Measurements from ENCODE around the gene OAT. TPM values are rescaled to one million over a fixed set of nuclear protein-coding genes. Genes with fewer than 3 reads are reported as not detected.
"Not testable (repeated sequence)": the region's sequence is repeated elsewhere in the genome, so short reads cannot be mapped to it uniquely, and the experiment has no call there.

OAT gene
- total RNA-seq, 2 experiments from 2014 or later: 25.3 to 28.0 TPM

DNA sequence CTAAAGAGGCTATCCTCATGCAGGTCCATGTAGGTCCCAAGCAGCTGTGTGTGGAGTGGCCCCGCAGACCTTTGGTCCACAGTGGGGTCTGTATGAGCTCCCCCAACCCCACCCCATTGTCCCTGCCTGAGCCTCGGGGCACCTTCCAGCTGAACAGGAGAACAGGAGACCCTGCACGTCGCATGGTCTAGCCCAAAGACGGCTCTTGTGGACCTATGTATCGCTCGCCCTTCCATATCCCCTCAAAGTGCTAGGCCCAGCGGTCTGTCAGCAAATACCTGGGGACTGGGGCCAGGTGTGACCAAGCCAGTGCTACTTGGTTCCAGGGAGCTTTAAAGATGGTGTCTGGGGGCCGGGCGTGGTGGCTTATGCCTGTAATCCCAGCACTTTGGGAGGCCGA is 43.0 kb downstream of the OAT start:
- DNase-seq (no peak), ATAC-seq (ENCODE audit: low read depth) (no peak)
- no peaks in the 10 kb centered on the region for H3K9me3 Mint-ChIP-seq
- no peaks in the 10 kb centered on the region for H3K36me3 Mint-ChIP-seq
- POLR2A ChIA-PET: no interaction called here
- H3K4me1 Mint-ChIP-seq: no peaks in the 10 kb centered on the region
- no peak overlapping the region for H3K27ac Mint-ChIP-seq
- H3K27me3 Mint-ChIP-seq: peaks cover 25% of the 10 kb centered on the region
- no peak overlapping the region for H3K4me3 Mint-ChIP-seq

- DNase-seq (no peak), ATAC-seq (ENCODE audit: low read depth) (no peak)
- Mint-ChIP-seq H3K27me3 (peaks cover 25% of the 10 kb centered on the region), H3K27ac (no peak overlapping the region), H3K9me3 (no peaks in the 10 kb centered on the region), H3K36me3 (no peaks in the 10 kb centered on the region), H3K4me3 (no peak overlapping the region), H3K4me1 (no peaks in the 10 kb centered on the region)
- POLR2A ChIA-PET: no interaction called here
Measured at GRCh38 chr10:124375353-124375614, 43.4 kb downstream of the OAT start.

DNA sequence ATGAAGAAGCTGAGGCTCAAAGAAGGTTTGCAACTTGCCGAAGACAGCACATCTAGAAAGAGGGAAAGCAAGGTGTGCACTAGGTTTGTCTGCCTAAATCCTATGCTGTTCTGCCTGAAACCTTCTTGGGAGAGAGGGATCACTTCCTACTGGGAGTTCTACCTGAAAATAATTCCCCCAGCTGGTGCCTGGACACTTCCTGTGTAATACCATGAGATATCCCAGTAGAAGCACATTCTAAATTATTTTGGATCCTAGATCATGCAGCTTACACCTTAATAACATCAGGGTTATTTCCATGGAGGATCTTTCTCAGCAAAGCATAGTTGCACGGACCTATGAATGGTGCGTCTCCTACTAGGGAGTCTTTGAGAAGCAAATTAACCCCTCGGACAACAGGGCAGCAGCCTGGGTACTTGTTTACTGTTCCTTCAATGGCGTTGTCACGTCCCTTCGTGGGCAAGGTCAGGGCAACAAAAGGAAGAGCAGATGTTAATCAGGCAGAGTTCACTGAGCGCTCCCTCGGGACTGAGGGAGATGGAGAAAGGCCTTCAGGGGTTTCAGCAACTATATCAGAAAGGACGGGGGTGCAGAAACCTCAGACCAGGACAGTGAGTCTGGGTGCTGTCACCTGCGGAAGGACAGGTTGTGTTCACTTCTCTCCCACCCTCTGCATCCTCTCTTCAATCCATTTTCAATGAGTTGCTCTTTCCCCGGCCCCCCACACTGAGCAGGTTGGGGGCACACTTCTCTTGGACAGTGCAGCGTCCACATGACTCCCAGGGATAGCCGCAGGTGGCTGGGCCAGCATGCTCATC is 44.0 kb downstream of the OAT start:
- Mint-ChIP-seq H3K27ac (no peak overlapping the region), H3K4me1 (no peaks in the 10 kb centered on the region), H3K9me3 (no peaks in the 10 kb centered on the region), H3K36me3 (no peaks in the 10 kb centered on the region), H3K4me3 (no peak overlapping the region), H3K27me3 (peaks cover 22% of the 10 kb centered on the region)
- ATAC-seq (ENCODE audit: low read depth) (no peak), DNase-seq (no peak)
- POLR2A ChIA-PET: no interaction called here

DNA sequence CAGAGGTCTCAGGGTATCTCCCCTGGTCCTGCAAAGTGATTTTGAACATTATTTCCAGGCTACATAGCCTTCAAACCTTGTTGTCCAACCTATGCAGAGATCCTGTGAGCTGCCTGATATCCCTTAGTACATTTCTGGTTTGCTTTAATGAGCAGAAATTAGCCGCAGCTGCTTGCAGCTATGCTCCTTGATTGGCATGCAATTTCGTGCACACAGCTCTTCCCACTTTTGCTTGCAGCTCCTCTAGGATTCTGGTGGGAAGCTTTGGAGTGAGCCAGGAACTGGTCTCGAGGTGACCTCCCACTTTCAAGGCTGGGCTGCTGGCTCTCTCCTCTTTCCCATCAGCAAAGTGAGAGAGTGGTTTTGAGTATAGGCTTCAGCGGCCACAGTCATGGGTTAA is 45.8 kb downstream of the OAT start:
- no peaks in the 10 kb centered on the region for H3K36me3 Mint-ChIP-seq
- POLR2A ChIA-PET: no interaction called here
- no peak overlapping the region for H3K4me3 Mint-ChIP-seq
- H3K27ac Mint-ChIP-seq: no peak overlapping the region
- H3K4me1 Mint-ChIP-seq: no peaks in the 10 kb centered on the region
- no peaks in the 10 kb centered on the region for H3K9me3 Mint-ChIP-seq
- no peak for ATAC-seq (ENCODE audit: low read depth)
- no peak for DNase-seq
- H3K27me3 Mint-ChIP-seq: peaks cover 19% of the 10 kb centered on the region

- POLR2A ChIA-PET: no interaction called here
- Mint-ChIP-seq H3K27ac (no peak overlapping the region), H3K4me3 (no peak overlapping the region), H3K36me3 (no peaks in the 10 kb centered on the region), H3K9me3 (no peaks in the 10 kb centered on the region), H3K27me3 (peaks cover 19% of the 10 kb centered on the region), H3K4me1 (peaks cover 6% of the 10 kb centered on the region)
- ATAC-seq (ENCODE audit: low read depth) (no peak), DNase-seq (no peak)
Measured at GRCh38 chr10:124370426-124370825, 48.3 kb downstream of the OAT start.

DNA sequence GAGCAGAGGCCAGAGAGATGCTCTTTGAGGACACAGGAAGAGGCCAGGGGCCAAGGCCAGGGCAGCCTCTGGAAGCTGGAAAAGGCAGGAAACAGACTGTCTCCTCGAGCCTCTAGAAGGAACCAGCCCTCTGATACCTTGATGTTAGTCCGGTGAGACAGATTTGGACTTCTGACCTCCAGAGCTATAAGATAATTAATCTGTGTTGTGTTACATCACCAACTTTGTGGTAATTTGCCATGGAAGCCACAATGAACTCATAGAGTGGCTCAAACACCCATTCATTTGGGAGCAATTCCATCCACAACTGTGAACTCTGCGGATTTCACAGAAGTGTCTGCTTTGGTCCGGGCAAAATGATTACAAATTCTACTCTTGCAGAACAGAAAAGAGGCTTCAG is 48.7 kb downstream of the OAT start:
- H3K27ac Mint-ChIP-seq: no peak overlapping the region
- ATAC-seq (ENCODE audit: low read depth): no peak
- POLR2A ChIA-PET: no interaction called here
- H3K4me3 Mint-ChIP-seq: no peak overlapping the region
- H3K9me3 Mint-ChIP-seq: no peaks in the 10 kb centered on the region
- peaks cover 19% of the 10 kb centered on the region for H3K27me3 Mint-ChIP-seq
- no peak for DNase-seq
- H3K4me1 Mint-ChIP-seq: peaks cover 6% of the 10 kb centered on the region
- no peaks in the 10 kb centered on the region for H3K36me3 Mint-ChIP-seq

DNA sequence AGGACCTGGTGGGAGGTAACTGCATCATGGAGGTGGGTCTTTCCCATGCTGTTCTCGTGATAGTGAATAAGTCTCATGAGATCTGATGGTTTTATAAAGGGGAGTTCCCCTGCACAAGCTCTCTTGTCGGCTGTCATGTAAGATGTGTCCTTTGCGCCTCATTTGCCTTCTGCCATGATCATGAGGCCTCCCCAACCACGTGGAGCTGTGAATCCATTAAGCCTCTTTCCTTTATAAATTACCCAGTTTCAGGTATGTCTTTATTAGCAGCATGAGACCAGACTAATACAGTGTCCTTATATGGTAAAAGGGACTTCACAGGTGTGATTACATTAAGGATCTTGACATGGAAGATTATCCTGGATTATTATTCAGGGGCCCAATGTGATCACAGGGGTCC is 49.2 kb downstream of the OAT start:
- DNase-seq; H3K9me3 Mint-ChIP-seq; H3K36me3 Mint-ChIP-seq; H3K4me3 Mint-ChIP-seq; H3K27ac Mint-ChIP-seq; ATAC-seq (ENCODE audit: low read depth); POLR2A ChIA-PET; H3K4me1 Mint-ChIP-seq: not testable (repeated sequence)
- peaks cover 19% of the 10 kb centered on the region for H3K27me3 Mint-ChIP-seq

GRCh38 chr10:124369066-124369465 is 49.7 kb downstream of the OAT start:
- H3K9me3 Mint-ChIP-seq: no peaks in the 10 kb centered on the region
- peaks cover 24% of the 10 kb centered on the region for H3K27me3 Mint-ChIP-seq
- no peaks in the 10 kb centered on the region for H3K36me3 Mint-ChIP-seq
- DNase-seq: no peak
- no peak overlapping the region for H3K27ac Mint-ChIP-seq
- no peak for ATAC-seq (ENCODE audit: low read depth)
- H3K4me3 Mint-ChIP-seq: no peak overlapping the region
- POLR2A ChIA-PET: no interaction called here
- peaks cover 6% of the 10 kb centered on the region for H3K4me1 Mint-ChIP-seq

GRCh38 chr10:124367936-124368335 is 50.8 kb downstream of the OAT start:
- H3K27ac Mint-ChIP-seq: no peak overlapping the region
- H3K27me3 Mint-ChIP-seq: peaks cover 24% of the 10 kb centered on the region
- no peaks in the 10 kb centered on the region for H3K36me3 Mint-ChIP-seq
- peaks cover 6% of the 10 kb centered on the region for H3K4me1 Mint-ChIP-seq
- POLR2A ChIA-PET: no interaction called here
- no peaks in the 10 kb centered on the region for H3K9me3 Mint-ChIP-seq
- DNase-seq (no peak), ATAC-seq (ENCODE audit: low read depth) (no peak)
- no peak overlapping the region for H3K4me3 Mint-ChIP-seq

- Mint-ChIP-seq H3K4me1 (peaks cover 6% of the 10 kb centered on the region), H3K36me3 (no peaks in the 10 kb centered on the region), H3K27me3 (peaks cover 23% of the 10 kb centered on the region), H3K9me3 (no peaks in the 10 kb centered on the region), H3K4me3 (no peak overlapping the region), H3K27ac (no peak overlapping the region)
- no peak for DNase-seq
- POLR2A ChIA-PET: no interaction called here
- ATAC-seq (ENCODE audit: low read depth): no peak
Measured at GRCh38 chr10:124367414-124367813, 51.3 kb downstream of the OAT start.

DNA sequence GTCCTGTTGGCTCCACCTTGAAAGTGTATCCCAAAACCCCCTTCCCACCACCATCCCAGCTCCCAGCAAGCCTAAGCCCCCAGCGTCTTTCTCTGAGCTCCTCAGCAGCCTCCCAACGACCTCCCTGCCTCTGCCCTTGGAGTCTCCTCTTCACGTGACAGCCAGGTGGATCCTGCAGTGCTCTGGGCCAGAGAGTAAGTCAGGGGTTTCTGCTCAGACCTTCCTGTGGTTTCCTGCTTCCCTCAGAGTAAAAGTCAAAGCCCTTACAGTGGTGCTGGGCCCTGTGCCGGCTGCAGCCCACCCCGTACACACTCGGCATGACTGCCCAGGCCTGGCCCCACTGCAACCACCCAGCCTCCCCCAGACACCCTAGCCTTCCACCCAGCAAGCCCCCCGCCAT is 51.9 kb downstream of the OAT start:
- H3K9me3 Mint-ChIP-seq: no peaks in the 10 kb centered on the region
- peaks cover 19% of the 10 kb centered on the region for H3K27me3 Mint-ChIP-seq
- H3K4me1 Mint-ChIP-seq: peaks cover 6% of the 10 kb centered on the region
- no peak overlapping the region for H3K4me3 Mint-ChIP-seq
- no peak overlapping the region for H3K27ac Mint-ChIP-seq
- DNase-seq (no peak), ATAC-seq (ENCODE audit: low read depth) (peak; percentile 22)
- no peaks in the 10 kb centered on the region for H3K36me3 Mint-ChIP-seq
- POLR2A ChIA-PET: no interaction called here

DNA sequence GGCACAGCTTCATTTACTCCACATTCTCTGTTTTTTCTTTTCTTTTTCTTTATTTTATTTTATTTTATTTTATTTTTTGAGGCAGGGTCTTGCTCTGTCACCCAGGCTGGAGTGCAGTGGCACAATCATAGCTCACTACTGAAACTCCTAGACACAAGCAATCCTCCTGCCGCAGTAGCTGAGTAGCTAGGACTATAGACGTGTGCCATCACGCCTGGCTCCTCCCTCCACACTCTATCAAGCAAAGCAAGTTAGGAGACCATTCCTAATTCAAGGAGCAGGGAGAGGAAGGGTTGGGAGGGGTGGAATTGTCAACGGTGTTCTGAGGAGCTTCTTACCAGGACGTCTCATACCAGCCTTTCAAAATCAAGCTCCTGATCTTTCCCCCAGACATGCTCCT is 52.4 kb downstream of the OAT start:
- DNase-seq (no peak), ATAC-seq (ENCODE audit: low read depth) (no peak)
- Mint-ChIP-seq H3K27me3 (peaks cover 17% of the 10 kb centered on the region), H3K4me3 (no peak overlapping the region), H3K4me1 (peaks cover 6% of the 10 kb centered on the region), H3K36me3 (no peaks in the 10 kb centered on the region), H3K9me3 (no peaks in the 10 kb centered on the region), H3K27ac (no peak overlapping the region)
- POLR2A ChIA-PET: no interaction called here

GRCh38 chr10:124364674-124365073 is 54.0 kb downstream of the OAT start:
- DNase-seq (no peak), ATAC-seq (ENCODE audit: low read depth) (no peak)
- Mint-ChIP-seq H3K9me3 (peaks cover 2% of the 10 kb centered on the region), H3K4me1 (peaks cover 6% of the 10 kb centered on the region), H3K36me3 (peaks cover under 1% of the 10 kb centered on the region), H3K27ac (no peak overlapping the region), H3K27me3 (peaks cover 5% of the 10 kb centered on the region), H3K4me3 (no peak overlapping the region)
- POLR2A ChIA-PET: no interaction called here

- ATAC-seq (ENCODE audit: low read depth) (no peak), DNase-seq (no peak)
- peaks cover 6% of the 10 kb centered on the region for H3K4me1 Mint-ChIP-seq
- peaks cover 1% of the 10 kb centered on the region for H3K36me3 Mint-ChIP-seq
- no peak overlapping the region for H3K27ac Mint-ChIP-seq
- peaks cover 12% of the 10 kb centered on the region for H3K27me3 Mint-ChIP-seq
- H3K9me3 Mint-ChIP-seq: peaks cover 2% of the 10 kb centered on the region
- H3K4me3 Mint-ChIP-seq: no peak overlapping the region
- POLR2A ChIA-PET: no interaction called here
Measured at GRCh38 chr10:124362568-124362967, 56.2 kb downstream of the OAT start.

DNA sequence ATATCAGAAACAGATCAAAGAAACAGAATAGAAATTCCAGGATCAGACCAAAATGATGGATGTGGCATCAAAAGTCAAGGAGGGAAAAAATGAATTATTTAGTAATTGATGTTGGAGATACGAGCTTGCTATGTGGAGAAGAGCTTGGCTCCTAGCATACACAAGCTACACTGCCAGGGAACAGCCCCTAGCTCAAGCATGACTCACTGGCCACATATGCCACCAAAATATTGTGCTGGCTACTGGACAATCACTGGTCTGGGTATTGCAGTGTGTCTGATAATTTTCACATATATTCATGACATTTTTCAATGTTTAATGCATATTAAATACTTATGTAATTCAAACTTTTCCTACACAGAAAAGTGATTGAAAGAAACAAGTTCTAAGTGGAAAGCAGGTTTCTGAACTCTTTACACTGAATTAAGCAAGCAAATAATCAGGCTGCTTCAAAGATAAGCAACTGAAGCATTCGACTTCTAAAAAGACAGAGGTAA is 59.3 kb downstream of the OAT start:
- no peak overlapping the region for H3K27ac Mint-ChIP-seq
- DNase-seq (no peak), ATAC-seq (ENCODE audit: low read depth) (no peak)
- POLR2A ChIA-PET: no interaction called here
- no peak overlapping the region for H3K4me3 Mint-ChIP-seq
- H3K36me3 Mint-ChIP-seq: peaks cover 1% of the 10 kb centered on the region
- H3K27me3 Mint-ChIP-seq: peaks cover 10% of the 10 kb centered on the region
- peaks cover 2% of the 10 kb centered on the region for H3K9me3 Mint-ChIP-seq
- H3K4me1 Mint-ChIP-seq: peaks cover 8% of the 10 kb centered on the region

Measured in activated naive CD8-positive, alpha-beta T cell treated with anti-CD3 and anti-CD28 coated beads, Interleukin-2, amount 10 ng/mL, durations not matched to agents 7 days and 5 days (primary cell).